Adrenal gland (tissue), 12 donors: ENCODE data around the gene KIF6. TPM values are rescaled to one million over a fixed set of nuclear protein-coding genes. Genes with fewer than 3 reads are reported as not detected.

Experiments
- DNase-seq, 7 donors: peaks; one replicate each; pipeline ENCODE4 v3.0.0-alpha.2; 2019 to 2020
- H3K27ac ChIP-seq, 5 donors: fragments of 200-600 bp; sonication (generic) in 4 of 5; 1 replicate in 3 of 5; 2 replicates in 2 of 5; pipeline versions ENCODE4 v1.5.1 to v1.8.0; 2016 to 2020; ENCODE audit warnings: mild to moderate bottlenecking in 1 of 5
- H3K27me3 ChIP-seq: fragments of 200-600 bp; 2 replicates; pipeline ENCODE4 v1.8.0; 2021
- H3K36me3 ChIP-seq, 2 donors: fragments of 200-600 bp; replicated peaks in 1 of 2; 1 replicate in 1 of 2; 2 replicates in 1 of 2; pipeline versions ENCODE4 v1.5.1 to v1.8.0; 2018 to 2022
- H3K4me1 ChIP-seq, 2 donors: fragments of 200-600 bp; replicated peaks in 1 of 2; 1 replicate in 1 of 2; 2 replicates in 1 of 2; pipeline versions ENCODE4 v1.5.1 to v1.8.0; 2018 to 2021
- H3K4me3 ChIP-seq, 4 donors: fragments of 200-600 bp; sonication (generic) in 3 of 4; one replicate each; pipeline ENCODE4 v1.5.1; 2016 to 2018
- H3K9me3 ChIP-seq, 3 donors: fragments of 200-600 bp; sonication (generic) in 1 of 3; replicated peaks in 1 of 3; 1 replicate in 2 of 3; 2 replicates in 1 of 3; pipeline versions ENCODE4 v1.5.1 to v1.8.0; 2016 to 2021
- CTCF ChIP-seq, 6 experiments: fragments of 450-650 bp in 4 of 6; fragments of 200-600 bp in 2 of 6; sonication (generic) in 1 of 6; IDR thresholded peaks; 1 replicate in 5 of 6; 2 replicates in 1 of 6; pipeline versions ENCODE4 v1.5.1 to v1.8.0; 2016 to 2021; ENCODE audit warnings: antibody characterized with exemption in 6 of 6, mild to moderate bottlenecking in 2 of 6, moderate library complexity in 1 of 6
- POLR2A ChIP-seq, 2 donors: fragments of 450-650 bp; IDR thresholded peaks; one replicate each; pipeline ENCODE4 v1.6.1; 2017; ENCODE audit warnings: antibody characterized with exemption in 2 of 2, mild to moderate bottlenecking in 2 of 2, moderate library complexity in 1 of 2
- WGBS, 4 donors: extraction: QIAGEN DNeasy Blood & Tissue Kit in 2 of 4; methylation state at CpG; one replicate each; pipeline versions ENCODE4 v1.1.5 to v1.1.7; 2013 to 2017; 5-methylcytosine and 5-hydroxymethylcytosine counted together
- intact Hi-C, 2 donors: fragments of 100-400 bp; cut with DNase I; formaldehyde crosslinking; loops; one replicate each; pipeline versions ENCODE4 v1.14.1 to v1.15.0; 2022 to 2023
- polyA plus RNA-seq, 3 donors: library from polyadenylated mRNA; stranded (reverse); fragments of 200-250 nt in 2 of 3; fragments of 350-450 nt in 1 of 3; fragmentation: Illumina TruSeq in 1 of 3; extraction: RNeasy Lipid Tissue Mini Kit (QIAGEN cat#74804) in 1 of 3; gene quantifications; one replicate each; pipeline ENCODE4 v1.2.3, GENCODE V29; 2013 to 2014
- total RNA-seq, 9 donors: library from RNA; depleted of rRNA in 4 of 9; stranded (reverse); fragments of >200 nt in 4 of 9; fragments of 120-200 nt in 1 of 9; fragmentation: NEBNext Ultra II Directional in 1 of 9; extraction: Animal tissue kit (Norgen Biotek cat#: 25700) in 1 of 9; gene quantifications; one replicate each; pipeline versions ENCODE4 v1.1.0 to v1.2.4, GENCODE V29; 2013 to 2023
- donor health status: healthy with polysubstance abuse.
- donor health status: Bipolar disorder and iron deficiency.
- donor health status: DM: yes; HTN: yes; CAD: no.
- donor health status: DM: no; HTN: no; CAD: no.
- donor health status: DM: no; HTN: no; CAD: no.
- donor health status: DM: yes; HTN: yes; CAD: no.

KIF6 gene
- total and polyA plus RNA-seq, 12 donors, result 0.52 to 4.2 (median 0.73) TPM

- Histone ChIP-seq H3K27me3 (no peaks in the 10 kb centered on the region), H3K27ac (no peak overlapping the region), H3K4me1 (peaks cover 5 to 13% of the 10 kb centered on the region in 2 donors), H3K4me3 (no peak overlapping the region), H3K36me3 (no peaks in the 10 kb centered on the region), H3K9me3 (no peaks in the 10 kb centered on the region)
- TF ChIP-seq POLR2A (IDR thresholded peaks at IDR 0.05) (no peak), CTCF (IDR thresholded peaks at IDR 0.05) (no peak)
- no peak for DNase-seq
- intact Hi-C loops, result loop anchor here in 1 of 2 donors (10.0 kb wide), 1 partner anchor 960 kb away; no protein-coding TSS in a partner anchor
- 85 to 92% (median 90%) methylated on average over 3 to 7 of the region's 7 CpGs for WGBS, 4 donors
Observed at GRCh38 chr6:39344821-39345280, 380.4 kb downstream of the KIF6 start.

GRCh38 chr6:39343396-39343870 is 381.8 kb downstream of the KIF6 start:
- DNase-seq, result no peak
- TF ChIP-seq POLR2A (IDR thresholded peaks at IDR 0.05), result no peak
- no peak for TF ChIP-seq CTCF (IDR thresholded peaks at IDR 0.05)
- Histone ChIP-seq H3K4me3 (no peak overlapping the region), H3K4me1 (peaks cover 12 to 25% of the 10 kb centered on the region in 2 donors), H3K27ac (no peak overlapping the region), H3K9me3 (no peaks in the 10 kb centered on the region), H3K27me3 (no peaks in the 10 kb centered on the region), H3K36me3 (no peaks in the 10 kb centered on the region)
- 85 to 93% (median 86%) methylated on average over 7 to 9 of the region's 9 CpGs for WGBS, 4 donors
- intact Hi-C loops, result loop anchor here in 1 of 2 donors (10.0 kb wide), 1 partner anchor 961 kb away; no protein-coding TSS in a partner anchor

- Histone ChIP-seq H3K4me3 (no peak overlapping the region), H3K27me3 (no peaks in the 10 kb centered on the region), H3K4me1 (peaks cover 12 to 25% of the 10 kb centered on the region in 2 donors), H3K36me3 (no peaks in the 10 kb centered on the region), H3K9me3 (no peaks in the 10 kb centered on the region), H3K27ac (no peak overlapping the region)
- intact Hi-C loops, result loop anchor here in 1 of 2 donors (10.0 kb wide), 1 partner anchor 962 kb away; no protein-coding TSS in a partner anchor
- TF ChIP-seq CTCF (IDR thresholded peaks at IDR 0.05) (no peak), POLR2A (IDR thresholded peaks at IDR 0.05) (no peak)
- 66 to 70% (median 70%) methylated on average over 14 of the region's 14 CpGs for WGBS, 4 donors
- DNase-seq, result no peak
Observed at GRCh38 chr6:39342692-39343395, 382.4 kb downstream of the KIF6 start.

GRCh38 chr6:39341937-39342336 is 383.3 kb downstream of the KIF6 start:
- intact Hi-C loops, result loop anchor here in 1 of 2 donors (10.0 kb wide), 1 partner anchor 963 kb away; no protein-coding TSS in a partner anchor
- no peak overlapping the region for H3K27ac ChIP-seq
- WGBS, 4 donors, result 84 to 95% (median 88%) methylated on average over 5 of the region's 5 CpGs
- no peaks in the 10 kb centered on the region for H3K36me3 ChIP-seq
- H3K27me3 ChIP-seq, result no peaks in the 10 kb centered on the region
- no peak for TF ChIP-seq CTCF (IDR thresholded peaks at IDR 0.05)
- TF ChIP-seq POLR2A (IDR thresholded peaks at IDR 0.05), result no peak
- H3K4me3 ChIP-seq, result no peak overlapping the region
- DNase-seq, result no peak
- H3K9me3 ChIP-seq, result no peaks in the 10 kb centered on the region
- peaks cover 12 to 25% of the 10 kb centered on the region in 2 donors for H3K4me1 ChIP-seq
